ENCODE results near the gene CLCN1. TPM values are rescaled to one million over a fixed set of nuclear protein-coding genes. Genes with fewer than 3 reads are reported as not detected.

The CLCN1 gene
- total and polyA plus RNA-seq, 2 of the 8 experiments (the other 6 are each of a cell fraction or from before 2014, with no cell fraction given) = 0.36 to 0.41 TPM

- TF ChIP-seq TAF1 (IDR thresholded peaks at IDR 0.05; ENCODE audit: low read depth, low read length) (no peak), CBX5 (IDR thresholded peaks at IDR 0.05; ENCODE audit: low read depth, low read length) (no peak), TAF7 (optimal IDR thresholded peaks at IDR 0.05; ENCODE audit: borderline replicate concordance, low read depth, low read length) (no peak), KDM1A (IDR thresholded peaks at IDR 0.05; ENCODE audit: borderline replicate concordance, low read length) (no peak), RBBP5 (IDR thresholded peaks at IDR 0.05; ENCODE audit: borderline replicate concordance, low read depth, low read length) (no peak)
Observed at GRCh38 chr7:143384661-143385631, 69.0 kb downstream of the CLCN1 start (continued).
